DLD1 (cell line): Measurements from ENCODE around the gene TCERG1L.

Experiments
- in situ Hi-C: cut with HindIII; loops from 2 replicates; pipeline ENCODE4 v1.10.0; 2017; ENCODE audit warnings: low sequenced_read_pairs

TCERG1L gene

DNA sequence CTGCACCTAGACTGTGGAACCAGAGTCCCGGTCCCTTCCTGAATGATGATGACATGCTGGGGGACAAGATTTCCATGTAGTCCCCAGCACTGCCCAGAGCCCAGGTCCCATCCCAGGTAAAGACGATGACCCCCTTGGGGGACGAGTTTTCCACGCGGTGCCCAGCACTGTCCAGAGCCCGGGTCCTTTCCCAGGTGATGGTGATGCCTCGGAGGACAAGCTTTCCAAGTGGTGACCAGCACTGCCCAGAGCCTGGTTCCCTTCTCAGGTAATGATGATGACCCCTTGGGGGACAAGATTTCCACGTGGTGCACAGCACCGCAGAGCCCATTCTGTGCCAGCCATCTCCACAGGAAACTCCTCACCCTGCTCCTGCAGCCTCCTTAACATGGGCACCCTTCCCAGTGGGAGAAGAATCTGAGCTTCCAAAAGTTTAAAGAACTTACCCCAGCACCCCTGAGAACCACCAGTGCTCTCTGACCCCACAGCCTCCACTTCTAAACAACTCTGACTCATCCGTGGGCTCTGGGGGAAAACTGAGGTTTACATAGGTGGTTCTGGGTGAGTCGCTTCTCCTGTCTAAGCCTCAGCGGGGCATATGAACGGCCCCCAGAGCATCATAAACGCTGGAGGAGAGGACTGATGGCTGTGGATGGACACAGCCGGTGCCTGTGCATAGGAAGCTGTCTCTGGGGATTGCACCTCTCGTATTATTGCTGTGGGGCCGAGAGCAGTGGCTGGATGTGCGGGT, 233.2 kb downstream of the TCERG1L start:
- in situ Hi-C loops = no loop called here

DNA sequence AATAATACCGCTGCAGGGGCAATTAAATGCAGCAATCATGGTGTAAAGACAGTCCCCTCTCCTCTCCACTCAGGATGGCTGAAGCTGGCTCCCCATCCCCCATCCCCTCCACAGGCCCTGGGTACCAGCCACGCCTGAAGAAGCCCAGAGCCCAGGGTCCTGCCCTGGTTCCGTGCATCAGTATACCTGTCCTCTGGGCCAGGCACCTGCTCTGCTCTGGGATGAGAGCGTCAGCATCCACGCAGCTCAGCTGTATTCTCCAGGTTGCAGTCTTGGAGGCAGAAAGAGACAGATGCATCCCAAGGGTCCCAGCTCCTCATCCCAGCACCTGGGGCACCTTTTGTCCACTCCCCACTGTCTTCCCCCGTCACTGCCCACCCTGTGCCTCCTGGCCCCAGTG, 233.8 kb downstream of the TCERG1L start:
- in situ Hi-C loops = no loop called here

DNA sequence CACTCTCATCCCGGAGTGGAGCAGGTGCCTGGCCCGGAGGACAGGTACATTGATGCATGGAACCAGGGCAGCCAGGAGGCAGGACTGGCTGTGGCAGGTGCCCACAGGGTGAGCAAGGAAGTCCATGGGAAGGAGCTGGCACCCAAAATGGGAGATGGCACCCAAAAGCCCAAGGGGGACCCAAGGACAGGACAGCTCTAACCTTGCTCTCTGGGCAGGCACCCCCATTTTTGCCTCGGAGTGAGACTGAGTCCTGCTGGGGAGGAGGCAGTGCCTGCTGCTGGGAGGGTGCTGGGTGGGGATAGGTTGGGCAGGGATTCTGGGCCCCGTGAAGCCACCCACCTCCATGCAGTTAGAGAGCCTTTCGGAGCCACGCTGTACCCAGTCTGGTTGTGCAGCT, 234.5 kb downstream of the TCERG1L start:
- in situ Hi-C loops = no loop called here

GRCh38 chr10:131076356-131076755, 235.2 kb downstream of the TCERG1L start:
- in situ Hi-C loops = no loop called here

DNA sequence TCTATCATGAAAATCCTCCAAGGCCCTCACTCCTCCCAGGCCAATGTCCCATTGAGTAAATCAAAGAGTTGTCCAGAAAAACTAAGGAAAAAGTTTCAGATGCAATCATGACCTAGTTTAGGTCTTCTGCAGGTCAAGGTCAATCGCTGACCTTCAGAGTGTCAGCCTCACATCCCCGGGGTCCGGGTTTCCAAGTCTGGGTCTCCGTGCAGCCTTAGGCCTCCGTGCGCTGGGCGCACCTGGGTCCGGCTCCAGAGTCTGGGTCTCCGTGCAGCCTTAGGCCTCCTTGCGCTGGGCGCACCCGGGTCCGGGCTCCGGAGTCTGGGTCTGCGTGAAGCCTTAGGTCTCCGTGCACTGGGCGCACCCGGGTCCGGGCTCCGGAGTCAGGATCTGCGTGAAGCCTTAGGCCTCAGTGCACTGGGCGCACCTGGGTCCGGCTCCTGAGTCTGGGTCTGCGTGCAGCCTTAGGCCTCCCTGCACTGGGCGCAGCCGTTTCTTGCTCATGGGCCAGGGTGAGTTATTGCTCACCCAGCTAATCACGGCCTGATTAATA, 236.2 kb downstream of the TCERG1L start:
- in situ Hi-C loops = no loop called here

- in situ Hi-C loops = no loop called here
Measured at GRCh38 chr10:131074682-131075081, 236.8 kb downstream of the TCERG1L start.

- in situ Hi-C loops = no loop called here
Measured at GRCh38 chr10:131073469-131074035, 238.0 kb downstream of the TCERG1L start.

GRCh38 chr10:131072651-131073468, 238.7 kb downstream of the TCERG1L start:
- in situ Hi-C loops = no loop called here

- in situ Hi-C loops = no loop called here
Measured at GRCh38 chr10:131071721-131072120, 239.8 kb downstream of the TCERG1L start.

DNA sequence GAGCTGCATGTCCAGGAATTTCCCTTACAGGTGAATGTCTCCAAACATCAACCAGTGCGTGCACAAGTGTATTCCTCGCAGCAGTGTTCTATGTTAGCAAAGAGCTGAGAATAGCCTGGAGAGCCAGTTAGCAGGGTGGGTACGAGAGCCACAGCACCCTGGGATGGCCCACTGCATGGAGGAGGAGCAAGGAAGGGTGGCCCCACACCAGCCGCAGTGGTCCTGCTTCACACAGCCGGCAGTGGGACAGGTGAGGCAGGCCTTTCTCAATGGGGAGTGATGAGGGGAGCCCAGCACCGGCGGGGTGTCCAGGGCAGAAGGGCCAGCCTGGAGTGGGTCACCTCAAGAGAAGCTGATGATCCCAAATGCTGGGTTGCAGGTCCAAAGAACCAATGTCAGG, 240.7 kb downstream of the TCERG1L start:
- in situ Hi-C loops = no loop called here

- in situ Hi-C loops = no loop called here
Measured at GRCh38 chr10:131068760-131069159, 242.8 kb downstream of the TCERG1L start.

DNA sequence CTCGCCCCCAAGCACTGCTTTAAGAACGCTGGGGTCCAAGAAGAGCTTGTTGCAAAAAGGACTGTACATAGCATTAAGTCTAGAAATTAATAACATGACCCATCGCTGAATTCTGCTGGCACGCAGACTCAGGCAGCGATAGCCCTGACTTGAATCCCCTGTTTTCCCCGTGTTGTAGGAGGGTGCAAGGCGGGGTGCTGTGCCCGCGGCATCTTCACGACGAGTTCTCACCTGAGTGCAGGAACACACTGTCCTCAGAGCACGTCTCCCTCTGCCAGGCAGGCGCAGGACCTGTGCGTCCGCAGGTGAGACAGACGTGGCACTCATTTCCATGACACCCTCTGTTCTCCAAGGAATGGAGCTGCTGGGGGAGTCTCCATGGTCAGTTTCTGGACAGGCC, 243.2 kb downstream of the TCERG1L start:
- in situ Hi-C loops = no loop called here

GRCh38 chr10:131067690-131068089, 243.8 kb downstream of the TCERG1L start:
- in situ Hi-C loops = no loop called here

- in situ Hi-C loops = no loop called here
Measured at GRCh38 chr10:131065673-131066305, 245.7 kb downstream of the TCERG1L start.

GRCh38 chr10:131063311-131063710, 248.2 kb downstream of the TCERG1L start:
- in situ Hi-C loops = no loop called here

DNA sequence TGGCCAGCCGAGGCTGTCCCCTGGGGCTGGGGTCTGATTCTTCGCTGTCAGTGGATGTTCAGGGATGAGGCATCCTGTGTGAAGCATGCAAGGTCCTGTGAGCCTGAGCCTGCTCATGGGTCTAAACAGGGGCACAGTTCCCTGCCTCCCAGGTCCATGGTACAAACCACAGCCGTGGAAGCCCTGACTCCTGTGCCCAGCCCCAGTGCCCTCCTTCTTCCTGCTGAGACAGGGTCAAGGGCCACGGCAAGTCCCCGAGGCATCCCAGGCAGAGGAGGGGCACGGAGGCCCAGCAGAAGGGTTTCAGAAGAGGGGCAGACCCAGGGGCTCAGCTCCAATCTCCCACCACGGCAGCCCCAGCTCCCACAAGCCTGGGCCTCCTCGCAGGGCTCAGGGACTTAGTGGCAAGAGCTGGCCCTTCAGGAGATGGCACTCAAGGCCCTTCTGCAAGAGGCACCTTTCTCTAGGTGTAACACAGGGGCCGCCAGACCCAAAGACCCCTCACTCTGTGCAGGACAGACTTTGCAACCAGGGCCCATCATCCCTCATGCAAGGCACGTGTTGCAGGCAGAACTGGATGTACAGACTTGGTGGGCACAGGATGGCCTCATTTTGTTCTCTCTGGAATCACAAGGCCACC, 248.8 kb downstream of the TCERG1L start:
- in situ Hi-C loops = no loop called here

- in situ Hi-C loops = no loop called here
Measured at GRCh38 chr10:131061216-131061615, 250.3 kb downstream of the TCERG1L start.

DNA sequence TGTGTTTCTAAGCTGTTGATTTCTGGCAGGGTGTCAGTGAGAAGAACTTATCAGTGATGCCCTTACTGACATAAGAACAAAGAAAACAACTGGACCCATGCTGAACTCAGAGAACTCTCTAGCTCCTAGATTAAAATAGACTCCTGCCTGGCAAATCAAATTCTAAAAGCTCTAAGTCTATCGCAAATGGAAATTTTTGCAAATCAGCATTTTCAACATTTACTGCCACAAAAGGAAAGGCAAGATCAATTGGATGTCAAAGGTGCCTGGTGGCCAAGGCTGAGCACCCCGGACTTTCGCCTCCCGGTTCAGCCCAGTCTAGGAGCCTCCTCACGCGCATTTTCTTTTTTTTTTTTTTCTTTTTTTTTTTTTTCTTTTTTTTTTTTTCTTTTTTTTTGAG, 251.6 kb downstream of the TCERG1L start:
- in situ Hi-C loops = no loop called here

GRCh38 chr10:131058799-131059198, 252.7 kb downstream of the TCERG1L start:
- in situ Hi-C loops = no loop called here

DNA sequence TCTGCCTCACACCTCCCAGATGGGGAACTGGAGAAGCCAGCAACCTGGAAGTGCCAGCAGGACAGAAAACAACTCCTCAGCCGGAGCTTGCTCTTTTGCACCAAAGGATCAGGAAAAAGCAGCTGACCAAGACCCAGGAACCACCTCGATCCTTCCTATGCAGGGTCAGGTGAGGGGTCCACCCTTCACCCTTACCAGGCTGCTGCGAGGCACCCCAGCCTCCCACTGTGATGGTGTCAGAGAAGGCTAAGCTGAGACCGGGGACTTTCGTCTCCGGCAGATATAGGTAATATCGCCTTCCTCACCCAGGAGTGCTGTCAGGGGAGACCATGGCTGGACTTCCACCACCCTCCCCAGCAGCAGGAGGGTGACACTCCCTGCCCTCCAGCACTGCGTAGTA, 254.7 kb downstream of the TCERG1L start:
- in situ Hi-C loops = no loop called here
